ENCODE data around the gene EXT2. TPM values are rescaled to one million over a fixed set of nuclear protein-coding genes. Genes with fewer than 3 reads are reported as not detected.
A peak's percentile ranks its signal among the peaks of the same experiment; 100 is the strongest.

EXT2 gene
- total and polyA plus RNA-seq, 11 donors: 12.6 to 41.9 (median 31.9) TPM

DNA sequence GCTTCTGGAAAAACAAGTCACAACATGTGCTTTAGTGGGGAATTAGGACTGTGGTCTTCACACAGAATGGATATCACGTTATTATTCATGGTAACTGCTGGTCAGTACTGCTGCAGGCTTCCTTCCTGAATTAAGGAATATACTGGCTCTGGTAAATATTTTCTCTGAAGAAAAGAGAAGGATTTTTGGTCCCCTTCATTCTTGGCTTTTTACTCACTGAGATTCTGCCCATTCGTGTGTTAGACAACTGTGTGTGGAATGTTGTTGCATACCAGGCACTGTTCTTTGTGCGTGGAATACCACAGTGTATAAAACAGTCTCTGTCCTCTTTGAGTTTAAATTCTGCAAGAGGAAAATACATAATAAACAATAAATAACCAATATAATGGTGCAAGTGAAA, 134.1 kb downstream of the EXT2 start:
- 93 to 97% (median 95%) methylated on average over 3 of the region's 3 CpGs for WGBS, 4 donors
- intact Hi-C loops (cut with DNase I): loop anchor here in 1 of 10 donors (10.0 kb wide), 1 partner anchor 95 kb away; no protein-coding TSS in a partner anchor
- TF ChIP-seq CTCF (IDR thresholded peaks at IDR 0.05) (no peak), POLR2A (IDR thresholded peaks at IDR 0.05) (no peak)
- no peak for ATAC-seq
- DNase-seq: no peak
- H3K4me3 ChIP-seq: no peak overlapping the region
- peaks cover 0 to 20% (median 0%) of the 10 kb centered on the region in 9 donors for H3K36me3 ChIP-seq
- H3K4me1 ChIP-seq: peaks cover 0 to 10% (median 0%) of the 10 kb centered on the region in 12 donors
- no peak overlapping the region for H3K27ac ChIP-seq
- H3K27me3 ChIP-seq: no peaks in the 10 kb centered on the region
- no peaks in the 10 kb centered on the region for H3K9me3 ChIP-seq

GRCh38 chr11:44235765-44236201, 140.3 kb downstream of the EXT2 start:
- ATAC-seq (peak in 2 of 4 donors; percentile 42 to 45), DNase-seq (no peak)
- Histone ChIP-seq H3K4me1 (peaks cover 0 to 17% (median 5%) of the 10 kb centered on the region in 12 donors), H3K36me3 (peaks cover 0 to 60% (median 20%) of the 10 kb centered on the region in 9 donors), H3K4me3 (no peak overlapping the region), H3K9me3 (no peaks in the 10 kb centered on the region), H3K27ac (no peak overlapping the region), H3K27me3 (no peaks in the 10 kb centered on the region)
- TF ChIP-seq POLR2A (IDR thresholded peaks at IDR 0.05): no peak
- TF ChIP-seq CTCF (IDR thresholded peaks at IDR 0.05): no peak
- 70 to 82% (median 77%) methylated on average over 8 of the region's 8 CpGs for WGBS, 4 donors
- intact Hi-C loops (cut with DNase I): loop anchor here in 1 of 10 donors (10.0 kb wide), 1 partner anchor 101 kb away; no protein-coding TSS in a partner anchor

- ATAC-seq (no peak), DNase-seq (no peak)
- TF ChIP-seq POLR2A (IDR thresholded peaks at IDR 0.05) (no peak), CTCF (IDR thresholded peaks at IDR 0.05) (no peak)
- 93 to 97% (median 95%) methylated on average over 2 of the region's 2 CpGs for WGBS, 4 donors
- Histone ChIP-seq H3K27ac (no peak overlapping the region), H3K36me3 (peaks cover 0 to 60% (median 20%) of the 10 kb centered on the region in 9 donors), H3K27me3 (no peaks in the 10 kb centered on the region), H3K4me1 (peaks cover 0 to 17% (median 5%) of the 10 kb centered on the region in 12 donors), H3K4me3 (no peak overlapping the region), H3K9me3 (no peaks in the 10 kb centered on the region)
- intact Hi-C loops (cut with DNase I): loop anchor here in 1 of 10 donors (10.0 kb wide), 1 partner anchor 101 kb away; no protein-coding TSS in a partner anchor
Measured at GRCh38 chr11:44236296-44236695, 140.8 kb downstream of the EXT2 start.

- DNase-seq (no peak), ATAC-seq (no peak)
- Histone ChIP-seq H3K27ac (no peak overlapping the region), H3K4me1 (peaks cover 0 to 25% (median 8%) of the 10 kb centered on the region in 12 donors), H3K9me3 (no peaks in the 10 kb centered on the region), H3K27me3 (no peaks in the 10 kb centered on the region), H3K36me3 (peaks cover 0 to 57% (median 20%) of the 10 kb centered on the region in 9 donors), H3K4me3 (no peak overlapping the region)
- WGBS, 4 donors: 60 to 84% (median 70%) methylated on average over 1 of the region's 1 CpG
- intact Hi-C loops (cut with DNase I): loop anchor here in 1 of 10 donors (10.0 kb wide), 1 partner anchor 102 kb away; no protein-coding TSS in a partner anchor
- no peak for TF ChIP-seq CTCF (IDR thresholded peaks at IDR 0.05)
- TF ChIP-seq POLR2A (IDR thresholded peaks at IDR 0.05): no peak
Measured at GRCh38 chr11:44237156-44237555, 141.7 kb downstream of the EXT2 start.
